ENCODE data around the gene PARP1. TPM values are rescaled to one million over a fixed set of nuclear protein-coding genes. Genes with fewer than 3 reads are reported as not detected.

PARP1 gene
- total and polyA plus RNA-seq, 12 donors, result 15.3 to 150 (median 70.6) TPM

DNA sequence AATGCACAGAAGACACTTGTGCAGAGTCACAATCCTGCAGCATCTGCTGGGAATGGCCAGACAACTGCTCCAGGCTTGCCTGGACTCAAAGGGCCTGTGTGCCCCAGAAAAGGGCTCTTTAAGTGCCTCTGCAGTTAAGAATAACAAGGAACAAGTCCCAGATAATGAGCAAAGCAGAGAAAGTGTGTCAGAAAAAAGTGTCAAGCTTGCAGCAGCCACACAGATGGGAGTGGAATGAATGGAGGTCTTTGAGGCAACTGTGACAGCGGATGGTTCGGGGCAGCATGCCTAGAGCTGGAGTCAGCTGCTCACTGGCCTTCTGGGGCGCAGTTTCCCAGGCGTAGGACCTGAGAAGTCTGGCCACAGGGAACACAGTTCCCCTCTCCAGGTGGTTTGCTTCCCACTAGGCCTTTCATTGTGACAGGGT lies 5.1 kb downstream of the PARP1 start:
- peaks cover 10 to 45% of the 10 kb centered on the region in 2 donors for H3K4me1 ChIP-seq (replicated peaks in 1 of 2)
- H3K36me3 ChIP-seq (replicated peaks in 1 of 2), result peaks cover 0 to 32% of the 10 kb centered on the region in 2 donors
- intact Hi-C loops (cut with DNase I), result no loop called here
- no peak for DNase-seq
- H3K9me3 ChIP-seq (replicated peaks in 1 of 3), result no peaks in the 10 kb centered on the region
- no peak overlapping the region for H3K27ac ChIP-seq
- H3K27me3 ChIP-seq, result no peaks in the 10 kb centered on the region
- H3K4me3 ChIP-seq, result no peak overlapping the region
- TF ChIP-seq, protein P1, sequence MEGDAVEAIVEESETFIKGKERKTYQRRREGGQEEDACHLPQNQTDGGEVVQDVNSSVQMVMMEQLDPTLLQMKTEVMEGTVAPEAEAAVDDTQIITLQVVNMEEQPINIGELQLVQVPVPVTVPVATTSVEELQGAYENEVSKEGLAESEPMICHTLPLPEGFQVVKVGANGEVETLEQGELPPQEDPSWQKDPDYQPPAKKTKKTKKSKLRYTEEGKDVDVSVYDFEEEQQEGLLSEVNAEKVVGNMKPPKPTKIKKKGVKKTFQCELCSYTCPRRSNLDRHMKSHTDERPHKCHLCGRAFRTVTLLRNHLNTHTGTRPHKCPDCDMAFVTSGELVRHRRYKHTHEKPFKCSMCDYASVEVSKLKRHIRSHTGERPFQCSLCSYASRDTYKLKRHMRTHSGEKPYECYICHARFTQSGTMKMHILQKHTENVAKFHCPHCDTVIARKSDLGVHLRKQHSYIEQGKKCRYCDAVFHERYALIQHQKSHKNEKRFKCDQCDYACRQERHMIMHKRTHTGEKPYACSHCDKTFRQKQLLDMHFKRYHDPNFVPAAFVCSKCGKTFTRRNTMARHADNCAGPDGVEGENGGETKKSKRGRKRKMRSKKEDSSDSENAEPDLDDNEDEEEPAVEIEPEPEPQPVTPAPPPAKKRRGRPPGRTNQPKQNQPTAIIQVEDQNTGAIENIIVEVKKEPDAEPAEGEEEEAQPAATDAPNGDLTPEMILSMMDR (IDR thresholded peaks at IDR 0.05), result no peak
- no peak for TF ChIP-seq POLR2A (IDR thresholded peaks at IDR 0.05)
- WGBS, 4 donors, result 90 to 97% (median 95%) methylated on average over 4 of the region's 4 CpGs

DNA sequence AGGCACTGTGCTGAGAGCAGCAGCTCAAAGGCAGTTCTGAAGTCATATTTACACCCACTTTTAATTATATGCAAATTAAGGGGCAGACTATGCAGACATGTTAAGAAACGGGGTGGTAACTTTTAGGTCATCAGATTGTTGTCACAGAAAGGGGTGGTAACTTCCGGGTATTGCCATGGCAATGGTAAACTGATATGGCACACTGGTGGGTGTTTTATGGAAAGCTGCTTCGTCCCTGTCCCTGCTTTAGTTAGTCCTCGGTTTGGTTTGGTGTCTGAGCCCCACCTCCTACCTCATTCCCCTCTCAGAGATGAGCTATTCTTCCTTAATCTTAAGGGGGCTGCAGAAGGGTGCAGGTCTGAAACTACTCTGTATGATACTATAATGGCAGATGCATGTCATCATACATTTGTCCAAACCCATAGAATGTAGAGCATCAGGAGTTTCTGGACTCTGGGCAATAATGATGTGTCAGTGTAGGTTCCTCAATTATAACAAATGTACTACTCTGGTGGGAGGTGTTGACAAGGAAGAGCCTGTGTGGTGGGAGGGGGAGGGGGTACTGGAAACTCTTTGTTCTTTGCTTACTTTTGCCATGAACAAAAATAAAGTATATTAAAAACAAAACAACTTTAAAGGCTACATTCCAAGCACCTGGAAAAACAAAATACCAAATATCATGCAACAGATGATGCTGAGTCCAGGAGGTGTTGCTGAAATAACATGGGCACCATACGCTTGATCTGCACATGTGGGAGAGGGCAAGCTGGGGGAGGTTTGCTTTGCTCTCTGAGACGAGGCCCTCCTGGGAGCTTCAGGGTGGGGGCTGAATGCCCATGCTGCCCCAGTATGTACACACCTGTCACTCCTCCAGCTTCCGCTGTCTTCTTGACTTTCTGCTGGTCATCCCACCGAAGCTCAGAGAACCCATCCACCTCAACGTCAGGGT lies 6.3 kb downstream of the PARP1 start:
- intact Hi-C loops (cut with DNase I), result no loop called here
- WGBS, 4 donors, result 84 to 91% (median 87%) methylated on average over 8 to 9 of the region's 9 CpGs
- DNase-seq, result no peak
- Histone ChIP-seq H3K36me3 (replicated peaks in 1 of 2) (peaks cover 0 to 32% of the 10 kb centered on the region in 2 donors), H3K4me3 (no peak overlapping the region), H3K9me3 (replicated peaks in 1 of 3) (no peaks in the 10 kb centered on the region), H3K4me1 (replicated peaks in 1 of 2) (peaks cover 4 to 38% of the 10 kb centered on the region in 2 donors), H3K27ac (no peak overlapping the region), H3K27me3 (no peaks in the 10 kb centered on the region)
- TF ChIP-seq, protein P1 (IDR thresholded peaks at IDR 0.05), result no peak
- no peak for TF ChIP-seq POLR2A (IDR thresholded peaks at IDR 0.05)

DNA sequence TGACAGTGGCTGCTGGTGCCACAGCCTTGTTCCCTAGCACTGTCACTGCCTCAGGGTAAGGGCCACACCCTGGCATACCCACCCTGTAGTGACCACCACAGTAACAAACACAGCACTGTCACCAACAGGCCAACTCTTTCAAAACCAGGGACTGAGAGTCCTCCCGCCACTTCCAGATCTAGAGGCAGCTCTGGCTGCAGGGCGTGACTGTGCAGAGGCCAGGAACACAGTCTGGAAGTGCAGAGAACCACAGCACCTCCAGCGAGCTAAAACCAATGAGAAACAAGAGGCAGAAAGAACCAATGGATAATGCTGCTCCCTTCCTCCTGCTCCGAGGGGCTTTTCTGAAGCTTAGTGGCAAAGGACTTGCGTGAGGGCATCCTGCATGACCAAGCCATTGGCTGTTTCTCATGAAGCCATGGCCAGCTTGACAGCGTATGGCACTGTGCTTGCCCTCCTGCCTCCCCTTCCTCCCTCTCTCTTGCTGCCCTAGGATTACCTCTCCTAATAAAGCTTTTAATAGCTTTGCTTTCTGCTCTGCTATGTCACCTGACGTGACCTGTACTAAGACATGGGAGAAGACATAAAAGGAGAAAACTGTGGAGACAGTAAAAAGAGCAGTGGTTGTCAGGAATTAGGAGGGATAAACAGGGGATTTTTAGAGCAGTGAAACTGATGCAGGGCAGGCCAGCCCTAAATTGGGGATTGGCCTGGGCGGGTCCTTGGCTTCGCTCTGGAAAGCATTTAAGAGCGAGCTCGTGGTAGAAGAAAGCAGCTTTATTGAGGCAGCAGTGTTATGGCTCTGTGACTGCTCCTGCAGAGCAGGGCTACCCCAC lies 7.2 kb downstream of the PARP1 start:
- no peak overlapping the region for H3K27ac ChIP-seq
- H3K27me3 ChIP-seq, result no peaks in the 10 kb centered on the region
- H3K9me3 ChIP-seq (replicated peaks in 1 of 3), result no peaks in the 10 kb centered on the region
- TF ChIP-seq, protein P1 (IDR thresholded peaks at IDR 0.05), result no peak
- no peak for TF ChIP-seq POLR2A (IDR thresholded peaks at IDR 0.05)
- peaks cover 4 to 29% of the 10 kb centered on the region in 2 donors for H3K4me1 ChIP-seq (replicated peaks in 1 of 2)
- 91 to 95% (median 92%) methylated on average over 11 of the region's 11 CpGs for WGBS, 4 donors
- H3K36me3 ChIP-seq (replicated peaks in 1 of 2), result peaks cover 0 to 32% of the 10 kb centered on the region in 2 donors
- no peak for DNase-seq
- intact Hi-C loops (cut with DNase I), result no loop called here
- no peak overlapping the region for H3K4me3 ChIP-seq
